ENCODE results near the gene SCN5A.

The SCN5A gene

DNA sequence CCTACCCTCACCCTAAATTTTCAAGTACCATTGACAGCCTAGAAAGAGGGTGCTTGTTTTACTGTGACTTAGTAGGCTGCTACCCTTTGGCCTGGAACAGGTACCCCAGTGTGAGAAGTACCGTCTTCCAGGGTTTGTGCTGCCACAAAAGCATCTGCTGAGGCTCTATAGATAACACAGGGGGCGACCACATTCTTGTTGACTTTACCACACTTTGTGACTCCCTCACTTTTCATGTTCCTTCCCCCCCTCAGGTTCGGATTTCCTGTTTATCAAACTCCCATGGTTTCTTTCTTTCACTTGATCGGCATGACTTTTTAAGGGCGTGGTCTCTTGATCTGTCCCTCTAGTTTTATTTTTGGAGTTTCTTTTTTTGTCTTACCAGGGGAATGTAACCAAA lies 129.8 kb downstream of the SCN5A start:
- peaks cover 27% of the 10 kb centered on the region for H3K36me3 ChIP-seq (ENCODE audit: control insufficient read depth, insufficient read depth, low read length)
- peak overlapping the region; percentile 79 for H3K27ac ChIP-seq (ENCODE audit: low read depth, low read length)
- H3K27me3 ChIP-seq (ENCODE audit: control insufficient read depth, insufficient read depth, low read length): no peaks in the 10 kb centered on the region
- no peak overlapping the region for H3K9ac ChIP-seq (ENCODE audit: low read depth, low read length)
- H3K4me3 ChIP-seq (ENCODE audit: low read depth, low read length): no peak overlapping the region
- H3K4me1 ChIP-seq (ENCODE audit: control insufficient read depth, insufficient read depth, low read length): peaks cover 28% of the 10 kb centered on the region
- H3K9me3 ChIP-seq (ENCODE audit: control insufficient read depth, insufficient read depth, low read length): no peaks in the 10 kb centered on the region

DNA sequence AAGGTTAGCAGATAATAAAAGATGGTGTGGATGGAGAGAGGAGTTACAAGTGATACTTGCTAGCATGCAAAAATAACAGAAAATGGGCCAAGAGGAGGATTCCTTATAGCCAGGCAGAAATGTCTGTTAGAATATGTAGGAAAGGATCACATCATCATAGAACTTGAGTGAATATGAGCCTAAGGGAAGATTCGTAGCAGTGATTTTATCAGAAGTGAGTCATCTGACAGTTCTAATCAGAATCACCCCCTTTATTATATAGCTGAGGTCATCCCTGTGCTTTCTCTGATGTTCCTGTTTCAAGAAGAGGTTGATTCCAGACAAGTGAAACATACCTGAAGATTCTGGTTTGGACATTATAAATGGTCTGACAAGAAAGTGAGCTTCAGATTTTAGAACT lies 130.5 kb downstream of the SCN5A start:
- Histone ChIP-seq H3K9me3 (ENCODE audit: control insufficient read depth, insufficient read depth, low read length) (no peaks in the 10 kb centered on the region), H3K36me3 (ENCODE audit: control insufficient read depth, insufficient read depth, low read length) (peaks cover 26% of the 10 kb centered on the region), H3K27ac (ENCODE audit: low read depth, low read length) (peak overlapping the region; percentile 65), H3K4me3 (ENCODE audit: low read depth, low read length) (no peak overlapping the region), H3K9ac (ENCODE audit: low read depth, low read length) (no peak overlapping the region), H3K4me1 (ENCODE audit: control insufficient read depth, insufficient read depth, low read length) (peaks cover 28% of the 10 kb centered on the region), H3K27me3 (ENCODE audit: control insufficient read depth, insufficient read depth, low read length) (no peaks in the 10 kb centered on the region)

DNA sequence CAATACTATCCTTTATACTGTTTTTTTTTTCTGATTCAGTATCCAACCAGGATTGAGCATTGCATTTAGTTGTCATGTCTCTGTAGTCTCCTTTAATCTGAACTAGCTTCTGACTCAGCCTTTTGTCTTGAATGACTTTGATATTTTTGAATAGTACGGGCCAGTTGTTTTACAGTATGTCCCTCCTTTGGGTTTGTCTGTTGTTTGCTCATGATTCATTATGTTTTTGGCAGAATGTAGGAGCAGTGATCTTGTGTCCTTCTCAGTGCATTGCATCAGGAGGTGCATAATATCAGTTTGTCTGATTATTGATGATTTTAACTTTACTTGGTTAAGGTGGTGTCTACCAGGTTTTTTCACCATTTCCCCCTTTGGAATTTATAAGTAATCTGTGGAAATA lies 132.8 kb downstream of the SCN5A start:
- Histone ChIP-seq H3K9ac (ENCODE audit: low read depth, low read length) (no peak overlapping the region), H3K27me3 (ENCODE audit: control insufficient read depth, insufficient read depth, low read length) (no peaks in the 10 kb centered on the region), H3K4me1 (ENCODE audit: control insufficient read depth, insufficient read depth, low read length) (peaks cover 28% of the 10 kb centered on the region), H3K36me3 (ENCODE audit: control insufficient read depth, insufficient read depth, low read length) (peaks cover 37% of the 10 kb centered on the region), H3K4me3 (ENCODE audit: low read depth, low read length) (no peak overlapping the region), H3K27ac (ENCODE audit: low read depth, low read length) (no peak overlapping the region), H3K9me3 (ENCODE audit: control insufficient read depth, insufficient read depth, low read length) (no peaks in the 10 kb centered on the region)

DNA sequence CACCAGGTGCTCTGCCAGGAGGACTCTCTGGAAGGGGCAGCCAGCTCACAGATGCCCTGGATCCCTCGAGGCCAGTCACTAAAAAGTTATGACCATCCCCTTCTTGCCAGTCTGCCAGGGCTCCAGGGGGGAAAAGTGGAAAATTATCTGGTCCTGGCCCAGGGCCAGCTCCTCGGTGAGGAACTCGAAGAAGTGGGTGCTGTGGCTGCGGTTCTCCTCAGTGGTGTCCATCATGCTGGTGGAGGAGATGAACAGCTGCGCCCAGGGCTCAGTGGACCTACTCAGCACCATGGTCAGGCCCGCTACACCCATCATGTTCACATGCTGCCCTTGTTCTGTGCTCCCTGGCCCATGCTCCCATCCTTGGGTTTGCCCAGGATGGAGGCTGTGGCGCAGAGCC lies 134.1 kb downstream of the SCN5A start:
- no peaks in the 10 kb centered on the region for H3K9me3 ChIP-seq (ENCODE audit: control insufficient read depth, insufficient read depth, low read length)
- no peak overlapping the region for H3K4me3 ChIP-seq (ENCODE audit: low read depth, low read length)
- no peaks in the 10 kb centered on the region for H3K27me3 ChIP-seq (ENCODE audit: control insufficient read depth, insufficient read depth, low read length)
- peaks cover 47% of the 10 kb centered on the region for H3K36me3 ChIP-seq (ENCODE audit: control insufficient read depth, insufficient read depth, low read length)
- H3K9ac ChIP-seq (ENCODE audit: low read depth, low read length): no peak overlapping the region
- H3K27ac ChIP-seq (ENCODE audit: low read depth, low read length): no peak overlapping the region
- H3K4me1 ChIP-seq (ENCODE audit: control insufficient read depth, insufficient read depth, low read length): peaks cover 16% of the 10 kb centered on the region

DNA sequence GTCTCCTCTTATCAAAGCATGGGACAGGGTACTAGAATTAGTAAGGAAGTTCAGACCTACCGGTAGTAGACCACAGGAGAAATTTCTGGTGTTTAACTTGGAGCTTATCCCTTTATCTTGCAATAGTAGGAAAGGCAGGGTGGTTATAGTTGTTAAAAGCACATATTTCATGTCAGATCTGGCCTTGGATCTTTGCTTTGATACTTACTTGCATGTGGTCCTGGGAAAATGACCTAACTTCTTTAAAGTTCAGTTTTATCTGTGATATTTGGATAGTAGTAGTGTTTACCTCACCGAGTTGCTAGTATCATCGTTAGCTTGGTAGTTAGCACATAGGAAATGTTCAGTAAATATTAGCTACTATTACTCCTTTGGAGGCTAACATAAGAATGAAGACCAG lies 137.9 kb downstream of the SCN5A start:
- Histone ChIP-seq H3K27me3 (ENCODE audit: control insufficient read depth, insufficient read depth, low read length) (no peaks in the 10 kb centered on the region), H3K4me1 (ENCODE audit: control insufficient read depth, insufficient read depth, low read length) (no peaks in the 10 kb centered on the region), H3K9me3 (ENCODE audit: control insufficient read depth, insufficient read depth, low read length) (no peaks in the 10 kb centered on the region), H3K4me3 (ENCODE audit: low read depth, low read length) (no peak overlapping the region), H3K27ac (ENCODE audit: low read depth, low read length) (no peak overlapping the region), H3K9ac (ENCODE audit: low read depth, low read length) (no peak overlapping the region), H3K36me3 (ENCODE audit: control insufficient read depth, insufficient read depth, low read length) (peaks cover 76% of the 10 kb centered on the region)

DNA sequence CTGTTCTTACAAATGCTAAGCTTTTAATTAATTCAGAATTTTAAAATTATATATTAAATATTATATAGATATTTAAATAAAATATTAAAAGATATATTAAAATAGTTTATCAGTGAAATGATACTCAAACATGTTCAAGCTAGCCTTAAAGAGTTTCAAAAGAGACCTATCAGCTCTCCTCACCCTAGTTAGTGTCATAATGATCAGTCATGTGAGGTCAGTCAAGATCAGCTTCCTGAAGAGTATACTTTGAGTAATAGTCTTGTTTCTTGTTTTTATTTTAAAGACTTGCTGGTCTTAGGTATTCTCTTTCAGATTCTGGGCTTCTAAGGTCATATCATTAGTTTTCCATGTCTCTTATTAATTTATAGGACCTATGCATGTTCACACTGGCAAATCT lies 138.9 kb downstream of the SCN5A start:
- H3K27ac ChIP-seq (ENCODE audit: low read depth, low read length): no peak overlapping the region
- no peak overlapping the region for H3K9ac ChIP-seq (ENCODE audit: low read depth, low read length)
- H3K36me3 ChIP-seq (ENCODE audit: control insufficient read depth, insufficient read depth, low read length): peaks cover 81% of the 10 kb centered on the region
- no peaks in the 10 kb centered on the region for H3K27me3 ChIP-seq (ENCODE audit: control insufficient read depth, insufficient read depth, low read length)
- H3K4me1 ChIP-seq (ENCODE audit: control insufficient read depth, insufficient read depth, low read length): no peaks in the 10 kb centered on the region
- H3K4me3 ChIP-seq (ENCODE audit: low read depth, low read length): no peak overlapping the region
- no peaks in the 10 kb centered on the region for H3K9me3 ChIP-seq (ENCODE audit: control insufficient read depth, insufficient read depth, low read length)

DNA sequence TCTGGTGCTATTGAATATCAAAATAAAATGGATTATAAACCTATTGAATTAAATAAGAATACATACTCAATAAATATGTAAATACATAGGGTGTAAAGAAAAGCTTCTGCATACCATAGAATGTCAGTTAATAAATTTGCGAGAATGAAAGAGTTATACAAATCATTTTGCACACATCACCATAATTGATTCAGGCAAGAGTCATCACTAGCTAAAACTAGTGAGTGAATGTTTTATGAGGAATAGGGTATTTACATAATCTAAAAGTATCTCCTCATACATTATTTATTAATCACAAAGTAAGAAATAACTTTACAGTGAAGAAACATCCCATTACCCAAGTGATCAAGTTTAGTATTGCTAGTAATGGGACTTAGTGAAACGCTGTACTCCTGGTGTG lies 139.8 kb downstream of the SCN5A start:
- Histone ChIP-seq H3K36me3 (ENCODE audit: control insufficient read depth, insufficient read depth, low read length) (peaks cover 83% of the 10 kb centered on the region), H3K9me3 (ENCODE audit: control insufficient read depth, insufficient read depth, low read length) (no peaks in the 10 kb centered on the region), H3K4me1 (ENCODE audit: control insufficient read depth, insufficient read depth, low read length) (no peaks in the 10 kb centered on the region), H3K27ac (ENCODE audit: low read depth, low read length) (no peak overlapping the region), H3K27me3 (ENCODE audit: control insufficient read depth, insufficient read depth, low read length) (no peaks in the 10 kb centered on the region), H3K4me3 (ENCODE audit: low read depth, low read length) (no peak overlapping the region), H3K9ac (ENCODE audit: low read depth, low read length) (no peak overlapping the region)

DNA sequence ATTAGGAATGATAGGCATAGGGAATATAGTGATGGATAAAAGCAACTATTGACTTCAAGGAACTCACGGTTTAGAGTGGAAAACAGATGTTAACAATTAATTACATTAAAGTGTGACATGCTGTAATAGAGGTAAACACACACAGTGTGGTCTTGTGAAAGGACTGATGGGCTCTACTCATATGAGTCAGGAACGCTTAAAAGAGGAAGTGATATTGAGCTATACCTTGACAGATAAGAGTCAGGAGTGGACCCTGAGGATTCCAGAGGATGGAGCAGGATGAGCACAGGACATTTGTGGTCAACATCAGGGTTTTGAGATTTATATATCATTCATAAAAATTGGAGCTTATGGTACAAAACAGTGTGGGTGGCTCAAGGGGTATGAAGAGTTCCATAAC lies 142.4 kb downstream of the SCN5A start:
- Histone ChIP-seq H3K4me3 (ENCODE audit: low read depth, low read length) (no peak overlapping the region), H3K36me3 (ENCODE audit: control insufficient read depth, insufficient read depth, low read length) (peaks cover 80% of the 10 kb centered on the region), H3K27me3 (ENCODE audit: control insufficient read depth, insufficient read depth, low read length) (no peaks in the 10 kb centered on the region), H3K9ac (ENCODE audit: low read depth, low read length) (no peak overlapping the region), H3K27ac (ENCODE audit: low read depth, low read length) (no peak overlapping the region), H3K4me1 (ENCODE audit: control insufficient read depth, insufficient read depth, low read length) (no peaks in the 10 kb centered on the region), H3K9me3 (ENCODE audit: control insufficient read depth, insufficient read depth, low read length) (no peaks in the 10 kb centered on the region)

DNA sequence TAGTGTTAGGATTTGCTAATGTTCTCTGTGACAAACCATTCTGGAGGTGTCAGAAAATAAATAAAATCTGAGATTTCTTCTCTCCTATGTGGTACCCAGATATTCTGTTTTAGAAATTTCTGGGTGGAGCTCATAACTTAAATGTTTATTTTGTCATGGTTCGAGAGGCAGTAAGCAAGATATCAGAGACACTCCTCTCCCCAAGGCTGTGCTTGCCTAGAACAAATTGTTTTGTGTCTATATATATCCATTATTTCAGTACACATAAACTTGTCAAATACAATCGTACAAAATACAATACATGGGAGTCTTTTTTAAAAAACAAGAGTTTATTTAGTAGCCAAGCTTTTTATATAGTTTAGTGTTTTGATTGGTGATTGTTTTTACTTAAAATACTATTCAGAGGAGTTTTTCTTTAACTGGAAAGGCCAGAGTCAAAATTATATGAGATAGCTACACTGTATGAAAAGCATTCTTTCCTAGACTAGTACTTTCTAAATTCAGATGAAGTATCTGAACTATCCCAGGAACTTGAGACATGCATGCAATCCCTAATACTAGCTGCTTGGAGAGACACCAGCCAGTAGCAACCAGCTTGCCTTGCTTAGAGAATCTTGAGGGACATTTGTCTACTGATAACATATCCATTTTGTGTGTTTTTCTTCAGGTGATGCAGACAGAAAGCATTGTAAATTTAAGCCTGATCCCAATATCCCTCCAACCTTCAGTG lies 148.6 kb downstream of the SCN5A start:
- Histone ChIP-seq H3K27ac (ENCODE audit: low read depth, low read length) (no peak overlapping the region), H3K4me1 (ENCODE audit: control insufficient read depth, insufficient read depth, low read length) (0 out of 2 replicates have a peak, but pooled peaks cover 5% of the 10 kb centered on the region), H3K4me3 (ENCODE audit: low read depth, low read length) (no peak overlapping the region), H3K9me3 (ENCODE audit: control insufficient read depth, insufficient read depth, low read length) (no peaks in the 10 kb centered on the region), H3K36me3 (ENCODE audit: control insufficient read depth, insufficient read depth, low read length) (peaks cover 62% of the 10 kb centered on the region), H3K27me3 (ENCODE audit: control insufficient read depth, insufficient read depth, low read length) (no peaks in the 10 kb centered on the region), H3K9ac (ENCODE audit: low read depth, low read length) (no peak overlapping the region)

Data from HUES48 (cell line).